NOMO-1 treated with DMSO at 0.1 percent for 48 hours (cell line): ENCODE results near the gene LRRC8C.
A peak's percentile ranks its signal among the peaks of the same experiment; 100 is the strongest.

Experiments used
- DNase-seq: peaks from one replicate; lab custom pipeline; 2025; ENCODE audit not compliant: unreplicated experiment; lab: John Stamatoyannopoulos, UW

LRRC8C gene

GRCh38 chr1:89670711-89671110, 37.8 kb downstream of the LRRC8C start:
- DNase-seq: no peak

- DNase-seq: no peak
Measured at GRCh38 chr1:89671775-89672488, 39.0 kb downstream of the LRRC8C start.

- no peak for DNase-seq
Measured at GRCh38 chr1:89672489-89673183, 39.7 kb downstream of the LRRC8C start.

GRCh38 chr1:89673251-89673650, 40.3 kb downstream of the LRRC8C start:
- peak; percentile 28 for DNase-seq

- DNase-seq: no peak
Measured at GRCh38 chr1:89675677-89676076, 42.8 kb downstream of the LRRC8C start.

- peak; percentile 88 for DNase-seq
Measured at GRCh38 chr1:89681045-89681729, 48.3 kb downstream of the LRRC8C start.

GRCh38 chr1:89682611-89683010, 49.7 kb downstream of the LRRC8C start:
- no peak for DNase-seq

- DNase-seq: no peak
Measured at GRCh38 chr1:89685461-89685860, 52.5 kb downstream of the LRRC8C start.

GRCh38 chr1:89686520-89686919, 53.6 kb downstream of the LRRC8C start:
- no peak for DNase-seq

- DNase-seq: no peak
Measured at GRCh38 chr1:89687254-89687653, 54.3 kb downstream of the LRRC8C start.

GRCh38 chr1:89688607-89689006, 55.7 kb downstream of the LRRC8C start:
- DNase-seq: no peak

- DNase-seq: no peak
Measured at GRCh38 chr1:89689234-89689633, 56.3 kb downstream of the LRRC8C start.

GRCh38 chr1:89690595-89690994, 57.7 kb downstream of the LRRC8C start:
- no peak for DNase-seq

- DNase-seq: peak; percentile 92
Measured at GRCh38 chr1:89692601-89693521, 59.9 kb downstream of the LRRC8C start.

GRCh38 chr1:89695847-89696246, 62.9 kb downstream of the LRRC8C start:
- no peak for DNase-seq

GRCh38 chr1:89697383-89697782, 64.5 kb downstream of the LRRC8C start:
- no peak for DNase-seq

GRCh38 chr1:89698020-89698560, 65.2 kb downstream of the LRRC8C start:
- no peak for DNase-seq

GRCh38 chr1:89698624-89699023, 65.7 kb downstream of the LRRC8C start:
- DNase-seq: no peak

- DNase-seq: no peak
Measured at GRCh38 chr1:89699451-89699986, 66.6 kb downstream of the LRRC8C start.

- DNase-seq: no peak
Measured at GRCh38 chr1:89701746-89702241, 68.9 kb downstream of the LRRC8C start.
